A673 (cell line): Measurements from ENCODE around the gene KATNBL1. TPM values are rescaled to one million over a fixed set of nuclear protein-coding genes. Genes with fewer than 3 reads are reported as not detected.
"Not testable (repeated sequence)": the region's sequence is repeated elsewhere in the genome, so short reads cannot be mapped to it uniquely, and the experiment has no call there.

Experiments used
- BruUV-seq: library from RNA; stranded (reverse); fragments of 400-500 nt; replicated peaks from 2 replicates; lab custom pipeline; 2021; lab: Mats Ljungman, UMichigan
- CTCF ChIA-PET: fragments of 300-600 bp; sonication (Branson Sonifier 250); formaldehyde crosslinking; loops from one replicate; lab custom pipeline; 2022; ENCODE audit warnings: antibody characterized with exemption; lab: Charles Lee
- POLR2A ChIA-PET: fragments of 300-600 bp; sonication (Branson Sonifier 250); formaldehyde crosslinking; loops from one replicate; lab custom pipeline; 2022; ENCODE audit warnings: antibody characterized with exemption; ENCODE audit not compliant: low non-redundant PET; lab: Charles Lee
- DNase-seq: peaks from one replicate; pipeline ENCODE4 v3.0.0-alpha.2; 2015; ENCODE audit warnings: low spot score
- H3K27ac ChIP-seq: fragments of 200-600 bp; sonication (generic); 2 replicates; pipeline ENCODE4 v1.5.1; 2016; ENCODE audit warnings: mixed run types, low read depth, mild to moderate bottlenecking, mixed read lengths, antibody characterized with exemption, low read length; ENCODE audit not compliant: poor library complexity, severe bottlenecking
- H3K27me3 ChIP-seq: fragments of 200-600 bp; sonication (generic); replicated peaks from 2 replicates; pipeline ENCODE4 v1.6.1; 2017; ENCODE audit warnings: mixed run types, low read depth, mild to moderate bottlenecking, mixed read lengths, antibody characterized with exemption, low read length; ENCODE audit not compliant: insufficient read depth, poor library complexity
- H3K36me3 ChIP-seq: fragments of 200-600 bp; sonication (generic); 2 replicates; pipeline ENCODE4 v1.6.1; 2016; ENCODE audit warnings: mixed run types, mild to moderate bottlenecking, mixed read lengths, antibody characterized with exemption, low read length; ENCODE audit not compliant: insufficient read depth, poor library complexity, severe bottlenecking
- H3K4me1 ChIP-seq: fragments of 200-600 bp; sonication (generic); 2 replicates; pipeline ENCODE4 v1.6.1; 2017; ENCODE audit warnings: mixed run types, mild to moderate bottlenecking, mixed read lengths, antibody characterized with exemption, low read length; ENCODE audit not compliant: insufficient read depth, poor library complexity, severe bottlenecking
- H3K4me3 ChIP-seq: fragments of 200-600 bp; sonication (generic); 2 replicates; pipeline ENCODE4 v1.5.1; 2016; ENCODE audit warnings: low read depth, mixed run types, mild to moderate bottlenecking, mixed read lengths, low read length; ENCODE audit not compliant: poor library complexity, severe bottlenecking
- H3K9me3 ChIP-seq: fragments of 200-600 bp; sonication (generic); 2 replicates; pipeline ENCODE4 v1.6.1; 2016; ENCODE audit warnings: mixed run types, low read depth, mild to moderate bottlenecking, mixed read lengths, antibody characterized with exemption, low read length; ENCODE audit not compliant: poor library complexity, severe bottlenecking
- EZH2 ChIP-seq: fragments of 200-600 bp; sonication (generic); IDR thresholded peaks from 2 replicates; pipeline ENCODE4 v1.6.1; 2017; ENCODE audit warnings: borderline replicate concordance, low read depth, mild to moderate bottlenecking, mixed read lengths, antibody characterized with exemption, low read length; ENCODE audit not compliant: poor library complexity, severe bottlenecking
- intact Hi-C: fragments of 100-400 bp; cut with micrococcal nuclease; formaldehyde crosslinking; loops from one replicate; pipeline ENCODE4 v1.10.0; 2022; ENCODE audit not compliant: unreplicated experiment
- total RNA-seq: library from RNA; stranded (reverse); gene quantifications from 2 replicates; pipeline ENCODE4 v1.2.3, GENCODE V29; 2021
- TF ChIP-seq, protein P1 (sequence below): fragments of 300-800, 200-600 bp; sonication (generic); conservative IDR thresholded peaks from 2 replicates; pipeline ENCODE4 v1.5.1; 2017; ENCODE audit warnings: low read depth, mild to moderate bottlenecking, antibody characterized with exemption, low read length, moderate library complexity, mixed read lengths

Gene KATNBL1
- total RNA-seq, 1 experiment from 2014 or later: 55.1 TPM

DNA sequence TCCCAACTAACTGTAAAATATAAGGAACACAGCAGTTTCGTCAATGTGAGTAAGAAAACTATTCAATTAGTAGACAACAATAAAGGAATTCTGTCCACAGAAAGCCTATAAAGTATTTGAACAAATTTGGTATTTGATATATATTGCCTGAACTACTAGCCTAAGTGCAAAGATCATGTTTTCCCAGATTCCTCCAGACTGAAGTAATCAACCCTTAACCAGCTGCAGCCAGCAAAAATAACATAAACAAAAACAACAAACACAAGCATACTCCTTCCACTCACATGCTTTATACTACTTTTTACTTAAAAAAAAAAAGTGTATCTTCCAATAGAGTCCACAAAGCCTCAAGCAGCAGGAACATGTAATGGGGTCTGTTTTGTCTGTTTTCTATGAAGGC lies 84.0 kb downstream of the KATNBL1 start:
- ChIA-PET POLR2A (no interaction called here), CTCF (no interaction called here)
- no peak for TF ChIP-seq EZH2
- TF ChIP-seq, protein P1, sequence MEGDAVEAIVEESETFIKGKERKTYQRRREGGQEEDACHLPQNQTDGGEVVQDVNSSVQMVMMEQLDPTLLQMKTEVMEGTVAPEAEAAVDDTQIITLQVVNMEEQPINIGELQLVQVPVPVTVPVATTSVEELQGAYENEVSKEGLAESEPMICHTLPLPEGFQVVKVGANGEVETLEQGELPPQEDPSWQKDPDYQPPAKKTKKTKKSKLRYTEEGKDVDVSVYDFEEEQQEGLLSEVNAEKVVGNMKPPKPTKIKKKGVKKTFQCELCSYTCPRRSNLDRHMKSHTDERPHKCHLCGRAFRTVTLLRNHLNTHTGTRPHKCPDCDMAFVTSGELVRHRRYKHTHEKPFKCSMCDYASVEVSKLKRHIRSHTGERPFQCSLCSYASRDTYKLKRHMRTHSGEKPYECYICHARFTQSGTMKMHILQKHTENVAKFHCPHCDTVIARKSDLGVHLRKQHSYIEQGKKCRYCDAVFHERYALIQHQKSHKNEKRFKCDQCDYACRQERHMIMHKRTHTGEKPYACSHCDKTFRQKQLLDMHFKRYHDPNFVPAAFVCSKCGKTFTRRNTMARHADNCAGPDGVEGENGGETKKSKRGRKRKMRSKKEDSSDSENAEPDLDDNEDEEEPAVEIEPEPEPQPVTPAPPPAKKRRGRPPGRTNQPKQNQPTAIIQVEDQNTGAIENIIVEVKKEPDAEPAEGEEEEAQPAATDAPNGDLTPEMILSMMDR: no peak
- Histone ChIP-seq H3K36me3 (no peaks in the 10 kb centered on the region), H3K27me3 (no peaks in the 10 kb centered on the region), H3K27ac (no peak overlapping the region), H3K9me3 (no peaks in the 10 kb centered on the region), H3K4me3 (no peak overlapping the region), H3K4me1 (peaks cover 5% of the 10 kb centered on the region)
- intact Hi-C loops: loop anchor here (5.0 kb wide), 1 partner anchor 71 kb away; no protein-coding TSS in a partner anchor
- no peak for DNase-seq
- no TSS peak for BruUV-seq

DNA sequence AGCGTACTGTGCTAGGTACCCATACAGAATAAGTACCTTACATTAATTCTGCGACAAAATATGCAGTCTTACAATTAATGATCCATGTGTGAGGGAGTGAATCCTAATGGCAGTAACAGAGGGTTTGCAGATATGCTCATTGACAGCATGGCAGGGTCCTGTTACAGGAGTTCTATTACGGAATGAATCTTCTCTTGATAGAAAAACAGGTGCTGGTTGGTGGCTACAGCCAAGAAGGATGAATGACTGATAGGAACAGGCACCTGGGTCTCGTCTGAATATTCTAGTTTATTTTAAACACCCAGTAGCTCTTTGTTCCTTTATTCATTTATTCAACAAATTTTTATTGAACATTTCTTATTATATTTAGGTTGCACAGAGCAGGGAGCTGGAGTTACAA lies 85.2 kb downstream of the KATNBL1 start:
- H3K36me3 ChIP-seq: no peaks in the 10 kb centered on the region
- DNase-seq: no peak
- H3K9me3 ChIP-seq: no peaks in the 10 kb centered on the region
- H3K4me3 ChIP-seq: no peak overlapping the region
- peaks cover 5% of the 10 kb centered on the region for H3K4me1 ChIP-seq
- BruUV-seq: no TSS peak
- ChIA-PET CTCF (no interaction called here), POLR2A (no interaction called here)
- intact Hi-C loops: loop anchor here (5.0 kb wide), 1 partner anchor 73 kb away; no protein-coding TSS in a partner anchor
- H3K27me3 ChIP-seq: no peaks in the 10 kb centered on the region
- H3K27ac ChIP-seq: no peak overlapping the region
- TF ChIP-seq, protein P1: no peak
- no peak for TF ChIP-seq EZH2

DNA sequence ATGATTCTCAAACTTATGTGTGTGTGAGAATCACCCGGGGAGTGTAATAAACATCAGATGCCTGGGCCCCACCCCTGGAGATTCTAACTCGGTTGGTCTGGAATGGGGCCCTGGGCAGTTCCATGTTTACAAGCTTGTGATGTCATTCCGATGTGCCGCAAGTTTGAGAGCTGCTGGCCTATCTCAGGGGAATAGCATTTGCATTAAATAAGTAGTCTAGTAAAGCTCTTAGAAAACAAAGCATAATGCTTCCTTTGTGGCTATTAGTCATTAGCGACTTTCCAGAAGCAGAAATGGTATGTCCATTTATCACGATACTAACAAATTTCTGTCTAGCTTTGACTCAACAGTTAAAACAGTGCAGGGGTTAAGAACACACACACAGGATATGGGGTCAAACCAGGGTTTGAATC lies 87.1 kb downstream of the KATNBL1 start:
- intact Hi-C loops: no loop called here
- CTCF ChIA-PET: interaction anchor here (1.1 kb wide), 1 partner anchor 13 kb away, joined by 3 read pairs; no protein-coding TSS in a partner anchor
- TF ChIP-seq EZH2: no peak
- TF ChIP-seq, protein P1: no peak
- Histone ChIP-seq H3K27ac (no peak overlapping the region), H3K4me1 (peaks cover 5% of the 10 kb centered on the region), H3K27me3 (no peaks in the 10 kb centered on the region), H3K4me3 (no peak overlapping the region), H3K9me3 (no peaks in the 10 kb centered on the region), H3K36me3 (no peaks in the 10 kb centered on the region)
- BruUV-seq: no TSS peak
- POLR2A ChIA-PET: no interaction called here
- peak; percentile 69 for DNase-seq

DNA sequence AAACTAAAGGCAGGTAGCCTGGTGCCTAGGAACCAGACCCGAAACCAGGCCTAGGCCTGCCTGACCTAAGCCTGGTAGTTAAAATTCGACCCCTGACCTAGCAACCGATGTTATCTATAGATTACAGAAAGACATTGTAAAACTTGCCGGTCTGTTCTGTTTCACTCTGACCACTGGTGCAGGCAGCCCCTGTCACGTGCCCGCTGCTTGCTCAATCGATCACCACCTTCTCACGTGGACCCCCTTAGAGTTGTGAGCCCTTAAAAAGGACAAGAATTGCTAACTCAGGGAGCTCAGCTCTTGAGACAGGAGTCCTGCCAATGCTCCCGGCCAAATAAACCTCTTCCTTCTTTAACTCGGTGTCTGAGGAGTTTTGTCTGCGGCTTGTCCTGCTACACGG lies 88.1 kb downstream of the KATNBL1 start:
- H3K9me3 ChIP-seq, H3K27me3 ChIP-seq, POLR2A ChIA-PET, H3K4me3 ChIP-seq, H3K36me3 ChIP-seq, H3K27ac ChIP-seq, DNase-seq, intact Hi-C loops, BruUV-seq, H3K4me1 ChIP-seq, CTCF ChIA-PET: not testable (repeated sequence)

DNA sequence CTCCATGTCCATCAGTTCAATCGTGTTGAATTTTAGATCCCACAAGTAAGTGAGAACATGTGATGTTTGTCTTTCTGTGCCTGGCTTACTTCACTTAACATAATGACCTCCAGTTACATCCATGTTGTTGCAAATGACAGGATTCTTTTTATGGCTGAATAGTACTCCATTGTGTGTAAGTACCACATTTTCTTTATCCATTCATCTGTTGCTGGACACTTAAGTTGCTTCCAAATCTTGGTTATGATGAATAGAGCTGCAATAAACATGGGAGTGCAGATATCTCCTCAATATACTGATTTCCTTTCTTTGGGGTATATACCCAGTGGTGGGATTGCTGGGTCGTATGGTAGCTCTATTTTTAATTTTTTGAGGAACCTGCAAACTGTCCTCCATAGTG lies 89.5 kb downstream of the KATNBL1 start:
- H3K4me1 ChIP-seq, CTCF ChIA-PET, DNase-seq, intact Hi-C loops, H3K27ac ChIP-seq, H3K27me3 ChIP-seq, POLR2A ChIA-PET, H3K36me3 ChIP-seq, BruUV-seq, H3K9me3 ChIP-seq, H3K4me3 ChIP-seq: not testable (repeated sequence)
